Erythroblast (primary cell): ENCODE measurements around the gene KCNH8.

Experiments
- GATA1 ChIP-seq: IDR thresholded peaks from 2 replicates; pipeline ENCODE4 v1.6.1; 2011; ENCODE audit warnings: low read depth, mild to moderate bottlenecking, control low read depth, low read length, moderate library complexity
- POLR2A ChIP-seq: IDR thresholded peaks from 2 replicates; pipeline ENCODE4 v1.6.1; 2011; ENCODE audit warnings: mild to moderate bottlenecking, low read length

GRCh38 chr3:19559724-19560442, 411.6 kb downstream of the KCNH8 start:
- no peak for TF ChIP-seq POLR2A
- no peak for TF ChIP-seq GATA1
